Measurements from ENCODE around the gene R3HCC1L. TPM values are rescaled to one million over a fixed set of nuclear protein-coding genes. Genes with fewer than 3 reads are reported as not detected.

R3HCC1L gene
- total RNA-seq, 4 donors from 2014 or later, result 16.4 to 22.3 (median 18.8) TPM

DNA sequence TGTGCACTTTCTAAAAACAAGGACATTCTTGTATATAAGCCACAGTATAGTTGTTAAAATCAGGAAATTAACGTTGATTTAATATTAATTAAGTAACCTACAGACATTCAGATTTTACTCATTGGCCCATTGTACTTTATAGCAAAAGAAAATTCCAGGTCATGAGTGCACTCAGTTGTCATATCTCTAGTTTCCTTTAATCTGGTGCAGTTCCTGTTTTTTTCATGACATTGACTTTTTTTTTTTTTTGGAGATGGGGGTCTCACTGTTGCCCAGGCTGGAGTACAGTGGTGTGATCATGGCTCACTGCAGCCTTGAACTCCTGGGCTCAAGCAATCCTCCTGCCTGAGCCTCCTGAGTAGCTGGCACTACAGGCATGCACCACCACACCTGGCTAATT lies 24.1 kb downstream of the R3HCC1L start:
- TF ChIP-seq, protein P1, sequence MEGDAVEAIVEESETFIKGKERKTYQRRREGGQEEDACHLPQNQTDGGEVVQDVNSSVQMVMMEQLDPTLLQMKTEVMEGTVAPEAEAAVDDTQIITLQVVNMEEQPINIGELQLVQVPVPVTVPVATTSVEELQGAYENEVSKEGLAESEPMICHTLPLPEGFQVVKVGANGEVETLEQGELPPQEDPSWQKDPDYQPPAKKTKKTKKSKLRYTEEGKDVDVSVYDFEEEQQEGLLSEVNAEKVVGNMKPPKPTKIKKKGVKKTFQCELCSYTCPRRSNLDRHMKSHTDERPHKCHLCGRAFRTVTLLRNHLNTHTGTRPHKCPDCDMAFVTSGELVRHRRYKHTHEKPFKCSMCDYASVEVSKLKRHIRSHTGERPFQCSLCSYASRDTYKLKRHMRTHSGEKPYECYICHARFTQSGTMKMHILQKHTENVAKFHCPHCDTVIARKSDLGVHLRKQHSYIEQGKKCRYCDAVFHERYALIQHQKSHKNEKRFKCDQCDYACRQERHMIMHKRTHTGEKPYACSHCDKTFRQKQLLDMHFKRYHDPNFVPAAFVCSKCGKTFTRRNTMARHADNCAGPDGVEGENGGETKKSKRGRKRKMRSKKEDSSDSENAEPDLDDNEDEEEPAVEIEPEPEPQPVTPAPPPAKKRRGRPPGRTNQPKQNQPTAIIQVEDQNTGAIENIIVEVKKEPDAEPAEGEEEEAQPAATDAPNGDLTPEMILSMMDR (IDR thresholded peaks at IDR 0.05), result no peak
- no peak for TF ChIP-seq POLR2A (IDR thresholded peaks at IDR 0.05)
- Histone ChIP-seq H3K9me3 (no peaks in the 10 kb centered on the region), H3K27me3 (no peaks in the 10 kb centered on the region), H3K36me3 (peaks cover 0 to 27% (median 0%) of the 10 kb centered on the region in 3 donors), H3K4me1 (no peaks in the 10 kb centered on the region), H3K27ac (no peak overlapping the region), H3K4me3 (no peak overlapping the region)
- DNase-seq, result no peak

- Histone ChIP-seq H3K27ac (no peak overlapping the region), H3K9me3 (no peaks in the 10 kb centered on the region), H3K4me1 (peaks cover 0 to 5% (median 0%) of the 10 kb centered on the region in 4 donors), H3K4me3 (no peak overlapping the region), H3K36me3 (peaks cover 0 to 35% (median 0%) of the 10 kb centered on the region in 3 donors), H3K27me3 (no peaks in the 10 kb centered on the region)
- no peak for DNase-seq
- TF ChIP-seq, protein P1 (IDR thresholded peaks at IDR 0.05), result no peak
- no peak for TF ChIP-seq POLR2A (IDR thresholded peaks at IDR 0.05)
Observed at GRCh38 chr10:98163941-98164340, 29.5 kb downstream of the R3HCC1L start.

DNA sequence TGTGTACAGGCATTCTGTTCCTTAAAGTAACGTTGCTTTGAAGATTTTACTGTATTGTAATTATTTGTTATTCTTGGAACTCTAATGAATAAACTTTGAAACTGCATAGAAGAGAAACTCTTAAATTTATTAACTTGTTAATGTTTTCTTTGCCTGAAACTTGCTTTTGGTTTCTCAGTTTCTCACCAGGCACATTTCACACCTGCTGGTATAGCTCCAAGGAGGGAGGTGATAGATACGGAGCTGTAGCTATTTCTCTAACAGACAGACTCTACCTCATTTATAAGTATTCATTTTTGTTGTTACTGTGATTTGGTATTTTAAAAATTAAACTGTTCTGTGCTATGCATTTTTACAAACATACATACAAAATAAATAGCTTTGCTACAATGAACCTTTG lies 32.7 kb downstream of the R3HCC1L start:
- Histone ChIP-seq H3K4me3 (no peak overlapping the region), H3K27ac (no peak overlapping the region), H3K36me3 (peaks cover 0 to 35% (median 0%) of the 10 kb centered on the region in 3 donors), H3K4me1 (peaks cover 0 to 6% (median 0%) of the 10 kb centered on the region in 4 donors), H3K27me3 (no peaks in the 10 kb centered on the region), H3K9me3 (no peaks in the 10 kb centered on the region)
- DNase-seq, result no peak
- no peak for TF ChIP-seq POLR2A (IDR thresholded peaks at IDR 0.05)
- TF ChIP-seq, protein P1 (IDR thresholded peaks at IDR 0.05), result no peak

GRCh38 chr10:98168147-98168546 lies 33.7 kb downstream of the R3HCC1L start:
- no peak for TF ChIP-seq POLR2A (IDR thresholded peaks at IDR 0.05)
- TF ChIP-seq, protein P1 (IDR thresholded peaks at IDR 0.05), result no peak
- no peaks in the 10 kb centered on the region for H3K27me3 ChIP-seq
- no peak for DNase-seq
- peaks cover 0 to 27% (median 0%) of the 10 kb centered on the region in 3 donors for H3K36me3 ChIP-seq
- H3K4me3 ChIP-seq, result no peak overlapping the region
- H3K4me1 ChIP-seq, result peaks cover 0 to 6% (median 0%) of the 10 kb centered on the region in 4 donors
- no peak overlapping the region for H3K27ac ChIP-seq
- H3K9me3 ChIP-seq, result no peaks in the 10 kb centered on the region

DNA sequence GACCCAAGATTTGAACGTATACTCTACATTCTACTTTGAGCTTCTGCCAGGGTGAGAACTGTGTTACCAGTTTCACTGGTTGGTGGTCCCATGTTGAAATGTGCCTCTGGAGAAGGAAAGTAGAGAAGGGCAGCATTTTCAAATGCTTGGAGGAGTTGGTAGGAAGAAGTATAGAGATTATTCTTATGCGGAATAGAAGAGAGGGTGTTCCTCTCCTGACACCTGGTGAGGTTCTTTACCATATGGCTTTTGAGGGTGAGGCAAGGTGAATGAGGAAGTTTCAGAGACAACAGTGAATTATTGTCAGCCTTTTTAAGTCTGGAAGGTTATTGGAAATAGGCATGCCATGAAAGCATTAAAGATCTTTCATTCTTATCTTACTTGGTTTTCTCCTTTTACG lies 34.3 kb downstream of the R3HCC1L start:
- no peak for TF ChIP-seq POLR2A (IDR thresholded peaks at IDR 0.05)
- TF ChIP-seq, protein P1 (IDR thresholded peaks at IDR 0.05), result no peak
- no peak overlapping the region for H3K4me3 ChIP-seq
- peaks cover 0 to 6% (median 0%) of the 10 kb centered on the region in 4 donors for H3K4me1 ChIP-seq
- no peak overlapping the region for H3K27ac ChIP-seq
- peaks cover 0 to 22% (median 0%) of the 10 kb centered on the region in 3 donors for H3K36me3 ChIP-seq
- H3K27me3 ChIP-seq, result no peaks in the 10 kb centered on the region
- DNase-seq, result no peak
- H3K9me3 ChIP-seq, result no peaks in the 10 kb centered on the region

DNA sequence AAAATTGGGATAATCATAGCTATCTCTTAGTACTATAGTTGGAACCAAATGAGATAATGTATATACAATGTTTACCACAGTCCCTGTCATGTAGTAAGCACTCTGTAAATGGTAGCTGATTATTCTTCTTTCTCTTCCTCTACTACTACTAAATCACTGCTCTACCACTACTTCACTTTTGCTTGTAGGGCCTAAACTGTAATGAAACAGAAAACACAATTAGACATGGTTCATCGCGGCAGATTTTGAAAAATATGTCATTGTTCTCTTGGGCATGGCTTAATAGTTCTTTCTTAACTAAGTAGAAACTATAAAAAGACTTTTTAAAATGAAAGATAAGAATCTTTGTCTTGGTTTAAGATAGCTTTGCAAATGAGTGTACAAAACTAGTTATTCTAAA lies 34.9 kb downstream of the R3HCC1L start:
- DNase-seq, result no peak
- no peaks in the 10 kb centered on the region for H3K27me3 ChIP-seq

More for the DNA sequence above, 34.9 kb downstream of the R3HCC1L start:
- Histone ChIP-seq H3K27ac (no peak overlapping the region), H3K9me3 (no peaks in the 10 kb centered on the region), H3K4me3 (no peak overlapping the region), H3K4me1 (peaks cover 0 to 6% (median 0%) of the 10 kb centered on the region in 4 donors), H3K36me3 (peaks cover 0 to 16% (median 0%) of the 10 kb centered on the region in 3 donors)
- TF ChIP-seq, protein P1 (IDR thresholded peaks at IDR 0.05), result no peak
- TF ChIP-seq POLR2A (IDR thresholded peaks at IDR 0.05), result no peak

All from Peyer's patch (tissue), 4 donors.